ENCODE data around the gene WDR45B.
"Not testable (repeated sequence)": the region's sequence is repeated elsewhere in the genome, so short reads cannot be mapped to it uniquely, and the experiment has no call there.

WDR45B gene

GRCh38 chr17:82657926-82658325, 9.7 kb upstream of the WDR45B start:
- DNase-seq (ENCODE audit: low read depth in 2 of 2), result no peak

GRCh38 chr17:82656266-82656665, 8.0 kb upstream of the WDR45B start:
- no peak for DNase-seq (ENCODE audit: low read depth in 2 of 2)

- no peak for DNase-seq (ENCODE audit: low read depth in 2 of 2)
These were observed 7.3 kb upstream of the WDR45B start for GRCh38 chr17:82655523-82655922.

GRCh38 chr17:82655038-82655479, 6.8 kb upstream of the WDR45B start:
- no peak for DNase-seq (ENCODE audit: low read depth in 2 of 2)

- not testable (repeated sequence) for DNase-seq (ENCODE audit: low read depth in 2 of 2)
These were observed 6.4 kb upstream of the WDR45B start for GRCh38 chr17:82654611-82655010.

GRCh38 chr17:82653651-82654528, 5.6 kb upstream of the WDR45B start:
- DNase-seq (ENCODE audit: low read depth in 2 of 2), result no peak

- no peak for DNase-seq (ENCODE audit: low read depth in 2 of 2)
These were observed 2.5 kb upstream of the WDR45B start for GRCh38 chr17:82650723-82651122.

GRCh38 chr17:82649501-82650261, 1.4 kb upstream of the WDR45B start:
- DNase-seq (ENCODE audit: low read depth in 2 of 2), result no peak

GRCh38 chr17:82648742-82649331, 593 bp upstream of the WDR45B start:
- no peak for DNase-seq (ENCODE audit: low read depth in 2 of 2)

GRCh38 chr17:82647593-82648164, 565 bp downstream of the WDR45B start:
- DNase-seq (ENCODE audit: low read depth in 2 of 2), result peak; percentile 30 to 37

- DNase-seq (ENCODE audit: low read depth in 2 of 2), result no peak
These were observed 2.7 kb downstream of the WDR45B start for GRCh38 chr17:82645516-82645915.

- DNase-seq (ENCODE audit: low read depth in 2 of 2), result no peak
These were observed 4.1 kb downstream of the WDR45B start for GRCh38 chr17:82644148-82644547.

- DNase-seq (ENCODE audit: low read depth in 2 of 2), result no peak
These were observed 6.2 kb downstream of the WDR45B start for GRCh38 chr17:82642022-82642421.

- DNase-seq (ENCODE audit: low read depth in 2 of 2), result no peak
These were observed 8.2 kb downstream of the WDR45B start for GRCh38 chr17:82640036-82640435.

GRCh38 chr17:82639628-82640027, 8.6 kb downstream of the WDR45B start:
- DNase-seq (ENCODE audit: low read depth in 2 of 2), result no peak

- no peak for DNase-seq (ENCODE audit: low read depth in 2 of 2)
These were observed 10.0 kb downstream of the WDR45B start for GRCh38 chr17:82638183-82638773.

GRCh38 chr17:82636626-82637598, 11.3 kb downstream of the WDR45B start:
- no peak for DNase-seq (ENCODE audit: low read depth in 2 of 2)

GRCh38 chr17:82633343-82633742, 14.9 kb downstream of the WDR45B start:
- DNase-seq (ENCODE audit: low read depth in 2 of 2), result no peak

GRCh38 chr17:82632451-82632850, 15.8 kb downstream of the WDR45B start:
- DNase-seq (ENCODE audit: low read depth in 2 of 2), result no peak

GRCh38 chr17:82631544-82631943, 16.7 kb downstream of the WDR45B start:
- no peak for DNase-seq (ENCODE audit: low read depth in 2 of 2)

GRCh38 chr17:82630212-82630611, 18.0 kb downstream of the WDR45B start:
- no peak for DNase-seq (ENCODE audit: low read depth in 2 of 2)

Data from stimulated activated CD8-positive, alpha-beta memory T cell treated with anti-CD3 and anti-CD28 coated beads, Interleukin-2, amount 100 ng/mL, for 48 hours (primary cell).